AG10803 (cell line): ENCODE results near the gene FCN2.

Source experiments
- DNase-seq: peaks from one replicate; pipeline ENCODE4 v3.0.0; 2010; ENCODE audit warnings: low read depth
- H3K4me3 ChIP-seq: 2 replicates; pipeline ENCODE4 v1.5.1; 2011; ENCODE audit warnings: mild to moderate bottlenecking, low read length, control low read depth
- TF ChIP-seq, protein P1 (sequence below): conservative IDR thresholded peaks from 2 replicates; pipeline ENCODE4 v1.5.1; 2011; ENCODE audit warnings: mild to moderate bottlenecking, low read length, control low read depth, inconsistent platforms

Gene FCN2

DNA sequence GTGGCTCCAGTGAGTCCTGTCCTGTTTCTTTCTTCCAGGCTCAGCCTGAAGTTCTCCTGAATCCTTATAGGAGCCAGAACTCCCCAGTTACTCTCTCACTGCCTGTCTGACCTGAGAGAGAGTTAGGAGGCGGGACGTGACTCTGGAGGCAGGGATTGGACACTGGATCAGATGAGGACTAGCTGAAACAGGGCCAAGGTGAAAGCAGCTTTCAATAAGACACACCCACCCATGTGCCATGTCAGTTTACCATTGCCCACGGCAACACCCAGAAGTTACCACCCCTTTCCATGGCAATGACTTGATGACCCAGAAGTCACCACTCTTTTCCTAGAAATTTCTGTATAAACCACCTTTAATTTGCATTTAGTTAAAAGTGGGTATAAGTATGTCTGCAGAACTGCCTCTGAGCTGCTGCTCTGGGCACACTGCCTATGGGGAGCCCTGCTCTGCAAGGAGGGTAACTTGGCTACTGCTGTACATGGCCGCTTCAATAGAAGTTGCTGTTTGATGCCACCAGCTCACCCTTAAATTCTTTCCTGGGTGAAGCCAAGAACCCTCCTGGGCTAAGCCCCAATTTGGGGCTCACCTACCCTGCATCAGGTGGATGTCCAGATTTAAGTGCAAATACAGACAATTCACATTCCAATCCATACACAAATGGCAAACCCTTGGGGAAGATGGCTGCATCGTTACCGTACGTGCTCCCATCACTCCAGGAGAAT is 13.7 kb downstream of the FCN2 start:
- no peak overlapping the region for H3K4me3 ChIP-seq
- TF ChIP-seq, protein P1, sequence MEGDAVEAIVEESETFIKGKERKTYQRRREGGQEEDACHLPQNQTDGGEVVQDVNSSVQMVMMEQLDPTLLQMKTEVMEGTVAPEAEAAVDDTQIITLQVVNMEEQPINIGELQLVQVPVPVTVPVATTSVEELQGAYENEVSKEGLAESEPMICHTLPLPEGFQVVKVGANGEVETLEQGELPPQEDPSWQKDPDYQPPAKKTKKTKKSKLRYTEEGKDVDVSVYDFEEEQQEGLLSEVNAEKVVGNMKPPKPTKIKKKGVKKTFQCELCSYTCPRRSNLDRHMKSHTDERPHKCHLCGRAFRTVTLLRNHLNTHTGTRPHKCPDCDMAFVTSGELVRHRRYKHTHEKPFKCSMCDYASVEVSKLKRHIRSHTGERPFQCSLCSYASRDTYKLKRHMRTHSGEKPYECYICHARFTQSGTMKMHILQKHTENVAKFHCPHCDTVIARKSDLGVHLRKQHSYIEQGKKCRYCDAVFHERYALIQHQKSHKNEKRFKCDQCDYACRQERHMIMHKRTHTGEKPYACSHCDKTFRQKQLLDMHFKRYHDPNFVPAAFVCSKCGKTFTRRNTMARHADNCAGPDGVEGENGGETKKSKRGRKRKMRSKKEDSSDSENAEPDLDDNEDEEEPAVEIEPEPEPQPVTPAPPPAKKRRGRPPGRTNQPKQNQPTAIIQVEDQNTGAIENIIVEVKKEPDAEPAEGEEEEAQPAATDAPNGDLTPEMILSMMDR, result no peak
- no peak for DNase-seq

DNA sequence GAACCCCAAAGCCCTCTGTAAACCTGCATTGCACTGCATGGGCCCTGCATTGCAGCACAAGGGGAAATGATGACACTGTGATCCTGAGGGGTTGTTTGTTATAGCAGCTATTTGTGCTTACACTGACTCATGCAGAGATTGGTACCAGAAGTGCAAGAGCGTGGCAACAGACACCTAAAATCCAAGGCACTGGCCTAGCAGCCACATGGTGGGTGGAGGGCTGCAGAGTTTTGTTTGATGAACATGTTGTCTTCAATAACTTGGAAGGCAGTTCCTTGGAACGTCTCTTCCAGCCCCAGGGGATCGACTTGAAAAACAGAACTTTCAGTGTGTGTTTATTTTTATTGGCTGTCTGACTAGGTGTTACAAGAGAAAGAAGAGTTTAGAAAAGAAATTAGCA is 14.5 kb downstream of the FCN2 start:
- no peak for DNase-seq
- TF ChIP-seq, protein P1, result no peak
- H3K4me3 ChIP-seq, result no peak overlapping the region

DNA sequence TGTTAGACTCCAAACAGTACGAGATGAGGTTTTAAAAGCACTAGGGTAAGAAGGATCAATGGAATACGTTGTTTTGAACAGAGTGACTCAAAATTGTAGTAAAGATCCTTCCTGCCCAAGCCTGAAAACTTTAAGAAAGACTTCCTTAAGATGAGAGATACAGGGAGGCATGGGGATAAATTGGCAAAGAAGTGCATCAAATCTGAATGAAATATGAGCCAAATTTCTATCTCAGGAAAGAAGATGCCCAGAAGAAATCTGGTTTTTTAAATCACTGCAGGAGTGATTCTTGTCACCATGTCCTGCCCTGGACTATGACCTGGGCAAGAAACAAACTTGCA is 14.9 kb downstream of the FCN2 start:
- no peak overlapping the region for H3K4me3 ChIP-seq
- DNase-seq, result no peak
- TF ChIP-seq, protein P1, result no peak

DNA sequence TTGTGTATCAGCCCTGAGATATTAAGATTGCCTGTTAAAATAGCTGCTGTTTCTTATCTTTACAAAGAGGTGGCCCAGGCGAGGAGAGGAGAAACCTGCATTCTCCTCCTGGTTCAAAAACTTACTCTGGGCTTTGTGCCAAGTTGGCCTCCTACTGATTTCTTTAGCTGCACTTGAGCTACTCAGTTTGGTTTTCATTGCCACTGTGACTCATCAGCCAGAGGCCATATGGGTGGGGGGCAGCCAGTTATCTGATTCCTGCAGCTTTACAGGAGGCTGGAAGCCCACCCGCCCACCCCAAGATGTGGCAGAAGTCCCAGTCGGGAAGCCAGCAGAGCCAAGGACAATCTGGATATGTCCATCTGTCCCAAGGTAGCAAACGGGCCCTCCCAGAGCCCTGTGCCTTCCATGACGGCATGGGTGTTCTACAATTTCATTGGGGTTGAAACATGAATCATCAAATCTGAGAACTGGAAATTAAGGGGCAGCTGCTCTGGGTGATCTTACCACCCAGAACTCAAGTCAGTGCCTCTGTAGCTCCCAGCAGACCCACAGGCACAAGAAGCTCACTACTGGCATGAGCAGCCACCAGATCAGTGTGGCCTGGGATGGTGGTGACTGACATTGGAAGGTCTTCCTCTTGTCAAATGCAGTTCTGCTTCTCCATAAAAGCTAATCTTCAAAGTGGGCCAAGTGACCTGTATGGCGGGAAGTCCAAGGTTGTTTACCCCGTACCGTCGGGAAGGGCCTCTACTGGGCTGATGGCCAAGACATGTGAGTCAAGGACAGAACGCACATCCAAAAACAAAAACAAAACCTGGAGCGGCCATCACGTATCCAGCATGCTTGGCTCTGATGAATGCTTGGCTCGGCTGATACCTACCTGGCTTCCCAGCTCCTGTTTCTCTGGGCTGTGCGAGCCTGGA is 15.6 kb downstream of the FCN2 start:
- DNase-seq, result peak; percentile 27
- TF ChIP-seq, protein P1, result no peak
- no peak overlapping the region for H3K4me3 ChIP-seq

DNA sequence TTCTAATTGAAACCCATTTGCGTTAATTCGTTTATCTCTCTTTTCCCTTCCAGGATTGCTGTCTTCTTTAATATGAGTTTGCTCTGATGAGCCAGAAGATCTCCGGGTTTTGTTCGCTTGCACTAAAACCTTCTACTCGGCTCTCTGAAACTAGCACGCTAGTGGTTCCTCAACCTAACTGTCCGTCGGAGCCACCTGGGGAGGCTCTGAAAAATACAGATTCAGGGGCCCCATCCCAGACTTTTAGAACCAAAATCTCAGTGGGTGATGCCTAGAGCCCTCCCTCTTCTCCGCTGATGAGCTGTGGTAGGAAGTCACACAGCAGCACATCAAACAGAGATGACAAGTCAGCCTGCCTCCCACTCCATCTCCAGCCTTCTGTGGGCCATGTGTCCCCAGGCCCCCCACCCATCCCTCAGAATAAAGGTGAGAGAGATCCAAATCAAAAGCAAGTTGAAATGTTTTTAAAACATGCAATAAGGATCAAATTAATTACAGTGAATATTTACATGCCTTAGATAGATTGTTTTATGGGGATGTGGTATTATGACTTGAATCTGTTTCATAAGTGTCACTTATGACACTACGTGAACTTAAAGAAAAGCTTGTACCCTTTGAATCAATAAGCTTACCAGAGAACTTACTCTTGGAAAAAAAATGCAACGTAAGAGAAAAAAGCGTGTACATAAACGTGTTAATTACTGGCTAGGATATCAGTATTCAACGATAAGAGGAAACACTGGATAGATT is 16.4 kb downstream of the FCN2 start:
- no peak for DNase-seq
- TF ChIP-seq, protein P1, result no peak
- no peak overlapping the region for H3K4me3 ChIP-seq

DNA sequence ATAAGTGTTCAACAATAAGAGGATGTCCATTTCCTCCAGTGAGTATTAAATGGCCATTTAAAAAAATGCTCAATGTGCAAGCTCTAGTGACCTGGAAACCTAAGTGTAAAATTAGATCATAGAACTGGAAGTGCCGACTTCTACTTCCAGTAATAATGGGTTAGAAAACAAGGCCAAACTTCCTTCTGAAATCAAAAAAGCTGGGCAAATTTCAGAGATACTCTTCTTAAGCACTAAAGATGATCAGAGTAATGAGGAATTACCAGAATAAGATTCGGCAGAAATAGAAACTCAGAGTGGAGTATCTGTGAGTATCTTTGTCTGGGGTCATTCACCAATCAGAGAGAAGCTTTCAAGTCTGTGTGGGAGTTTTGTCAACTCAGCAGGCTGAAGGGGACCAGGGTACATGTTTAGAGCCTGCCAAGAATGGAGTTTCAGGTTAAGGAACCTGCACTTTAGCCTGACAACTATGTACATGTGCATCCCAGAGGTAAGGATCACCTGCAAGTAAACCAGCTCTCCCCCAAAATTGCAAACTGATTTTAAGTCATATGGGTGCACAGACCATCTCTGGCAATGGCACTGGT is 17.1 kb downstream of the FCN2 start:
- DNase-seq, result no peak
- TF ChIP-seq, protein P1, result no peak
- no peak overlapping the region for H3K4me3 ChIP-seq
